GM15510 (cell line): ENCODE measurements around the gene IRS2.

ENCODE experiments used
- POLR2A ChIP-seq: IDR thresholded peaks from 3 replicates; pipeline ENCODE4 v1.6.1; 2011; ENCODE audit warnings: borderline replicate concordance; ENCODE audit not compliant: insufficient read length; ENCODE audit errors: extremely low read depth

IRS2 gene

DNA sequence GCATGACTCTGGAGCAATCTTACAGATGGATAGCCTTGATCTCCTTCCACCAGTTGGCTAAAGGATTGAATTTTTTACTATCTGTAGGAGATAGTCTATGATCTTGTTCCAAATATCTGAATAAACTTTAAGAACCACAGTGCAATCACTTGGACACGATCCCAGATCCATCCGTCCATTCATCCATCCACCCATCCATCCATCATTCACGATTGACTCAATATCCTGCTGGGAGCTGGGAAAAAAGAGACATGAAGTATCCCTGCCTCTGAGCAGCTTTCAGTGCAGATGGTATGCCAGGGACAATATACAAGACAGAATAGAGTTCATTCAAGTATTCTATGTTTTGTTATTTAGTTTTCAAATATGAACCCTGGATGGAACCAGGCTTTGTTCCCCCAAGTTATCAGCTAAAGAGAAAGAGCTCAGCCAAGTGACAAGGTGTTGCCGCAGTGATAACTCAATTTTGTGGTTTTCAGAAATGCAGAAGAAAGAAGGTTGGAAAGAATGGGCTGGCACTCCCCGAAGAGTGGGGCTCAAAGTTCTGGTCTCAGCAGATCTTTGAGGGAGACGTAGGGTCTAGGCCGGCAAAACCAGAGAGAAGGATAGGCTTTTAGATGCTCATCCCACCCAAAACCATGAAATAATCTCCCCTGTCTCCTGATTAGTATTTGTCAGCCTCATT is 66.3 kb downstream of the IRS2 start:
- TF ChIP-seq POLR2A, result no peak

DNA sequence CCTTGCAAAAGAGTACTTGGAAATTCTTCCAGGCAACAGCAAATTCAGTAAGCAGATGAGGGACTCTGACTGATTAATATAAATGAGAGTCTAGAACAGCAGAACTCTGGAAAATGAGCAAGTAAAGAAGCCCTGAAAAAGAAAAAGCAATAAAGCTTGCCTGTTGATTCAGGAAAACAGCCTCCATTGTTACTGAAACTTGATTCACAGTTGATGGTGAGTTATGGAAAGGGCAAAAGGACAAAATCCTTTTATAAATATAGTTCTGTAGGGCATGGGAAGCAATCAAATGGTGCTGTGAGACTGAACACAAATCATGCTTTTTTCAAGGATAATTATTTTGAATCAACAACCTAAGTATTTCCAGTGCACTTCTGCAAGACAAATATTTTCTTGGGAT is 67.7 kb downstream of the IRS2 start:
- no peak for TF ChIP-seq POLR2A

DNA sequence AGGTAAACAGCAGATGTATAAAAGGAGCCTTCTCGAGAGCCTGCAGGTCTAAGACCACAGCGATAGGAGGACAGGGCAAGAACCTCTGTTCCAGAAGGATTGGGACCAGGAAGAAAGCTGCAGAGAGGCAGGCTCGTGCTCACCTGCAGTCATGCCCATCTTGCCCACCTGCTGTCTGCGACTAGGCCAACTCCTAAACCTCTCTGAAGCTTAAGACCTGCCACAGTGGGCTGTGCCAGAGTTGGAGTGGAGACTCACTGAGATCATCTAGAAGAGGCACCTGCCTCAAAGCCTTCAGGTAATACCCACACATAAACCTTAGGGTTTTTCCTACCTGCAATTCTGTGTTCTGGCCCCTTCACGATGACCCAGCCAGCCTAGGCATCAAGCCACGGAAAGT is 68.7 kb downstream of the IRS2 start:
- no peak for TF ChIP-seq POLR2A

DNA sequence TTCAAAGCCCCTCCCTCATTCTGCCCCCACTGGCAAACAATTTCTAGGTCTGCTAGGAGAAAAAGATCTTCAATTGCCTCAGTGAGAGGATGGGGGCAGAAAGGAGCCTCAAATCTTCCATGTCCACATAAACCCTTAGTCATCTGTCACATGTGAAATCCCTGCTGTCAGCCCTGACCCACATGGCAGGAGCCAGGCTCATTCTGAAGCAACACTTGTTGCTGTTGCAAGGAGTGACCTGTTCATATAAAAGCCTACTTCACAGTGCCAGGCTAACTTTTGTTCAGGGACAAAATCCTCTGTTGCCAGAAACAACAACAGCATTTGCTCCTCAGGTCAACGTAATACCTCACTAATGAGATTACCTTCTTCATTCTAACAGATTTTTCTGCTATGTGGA is 70.5 kb downstream of the IRS2 start:
- TF ChIP-seq POLR2A, result no peak

DNA sequence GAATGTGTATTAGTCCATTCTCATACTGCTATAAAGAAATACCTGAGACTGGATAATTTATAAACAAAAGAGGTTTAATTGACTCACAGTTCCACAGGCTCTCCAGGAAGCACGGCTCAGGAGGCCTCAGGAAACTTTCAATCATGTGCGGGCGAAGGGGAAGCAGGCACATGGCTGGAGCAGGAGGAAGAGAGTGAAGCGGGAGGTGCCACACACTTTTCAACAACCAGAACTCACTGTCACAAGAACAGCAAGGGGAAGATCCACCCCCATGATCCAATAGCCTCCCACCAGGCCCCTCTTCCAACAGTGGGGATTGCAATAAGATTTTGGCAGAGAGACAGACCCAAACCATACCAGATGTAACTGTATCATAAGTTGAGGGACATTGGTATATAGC is 72.7 kb downstream of the IRS2 start:
- TF ChIP-seq POLR2A, result no peak

DNA sequence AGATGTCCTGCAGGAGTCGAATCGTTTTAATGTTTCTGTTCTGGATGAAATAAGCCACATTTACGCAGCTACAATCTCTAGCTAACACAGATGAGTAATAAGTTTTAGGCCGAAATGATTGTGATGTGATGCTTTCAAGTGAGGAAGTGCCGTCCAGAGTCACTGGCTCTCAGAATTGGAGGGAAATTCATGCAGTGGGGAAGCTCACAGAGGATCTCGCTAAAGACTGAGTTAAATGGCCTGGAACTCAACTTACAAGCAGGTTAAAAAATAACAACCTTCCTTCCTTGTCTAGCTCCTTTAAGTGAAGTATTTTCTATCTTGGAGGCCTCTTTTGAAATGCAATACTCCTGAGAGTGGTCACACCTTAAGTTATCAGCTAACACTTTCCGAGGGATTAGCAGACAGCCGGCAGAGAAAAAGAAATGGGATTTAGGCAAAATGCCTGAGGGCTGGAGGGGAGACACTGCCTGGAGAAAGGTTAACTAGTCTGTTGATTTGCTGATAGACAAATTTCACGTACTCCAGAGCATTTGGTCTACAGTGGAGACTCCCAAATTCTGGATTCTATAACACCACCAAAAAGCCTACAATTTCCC is 74.2 kb downstream of the IRS2 start:
- no peak for TF ChIP-seq POLR2A

DNA sequence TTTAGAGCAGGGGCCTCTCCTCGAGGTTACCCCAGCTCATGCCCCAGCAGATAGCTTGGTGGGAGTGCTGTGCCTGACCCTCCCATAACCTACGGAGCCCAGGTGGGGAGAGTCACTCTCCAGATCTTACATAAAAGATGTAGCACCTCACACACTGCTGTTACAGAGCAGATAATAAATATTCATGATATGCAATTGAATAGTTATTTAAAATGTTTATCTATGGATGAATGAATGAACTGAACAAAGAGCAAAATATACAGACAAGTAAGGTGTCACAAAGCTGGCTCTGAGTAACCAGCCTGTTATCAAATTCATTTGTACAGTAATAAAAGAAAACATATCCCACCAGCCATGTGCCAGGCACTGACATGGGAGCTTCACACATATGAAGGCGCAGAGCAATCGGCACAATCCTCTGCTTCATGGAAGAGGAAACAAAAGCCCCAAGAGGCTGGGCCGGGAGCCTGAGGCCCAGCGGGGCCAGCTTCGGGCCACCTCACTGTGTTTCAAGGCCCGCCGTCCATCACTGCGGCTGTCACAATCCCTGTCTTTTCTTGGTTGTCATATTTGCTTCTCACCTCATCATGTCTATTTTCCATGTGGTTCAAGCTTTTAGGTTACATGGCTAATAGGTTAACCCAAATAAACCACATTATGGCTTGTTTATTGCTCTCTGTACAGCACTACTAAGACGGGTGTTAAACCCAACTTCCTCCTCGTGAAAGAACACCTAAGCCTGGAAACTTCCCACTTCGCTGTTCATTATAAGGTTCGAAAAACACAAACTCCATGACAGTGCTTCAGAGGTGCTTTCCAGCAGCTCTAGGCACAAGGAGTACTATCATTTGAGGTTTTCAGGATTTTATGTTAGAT is 78.4 kb downstream of the IRS2 start:
- TF ChIP-seq POLR2A, result no peak

DNA sequence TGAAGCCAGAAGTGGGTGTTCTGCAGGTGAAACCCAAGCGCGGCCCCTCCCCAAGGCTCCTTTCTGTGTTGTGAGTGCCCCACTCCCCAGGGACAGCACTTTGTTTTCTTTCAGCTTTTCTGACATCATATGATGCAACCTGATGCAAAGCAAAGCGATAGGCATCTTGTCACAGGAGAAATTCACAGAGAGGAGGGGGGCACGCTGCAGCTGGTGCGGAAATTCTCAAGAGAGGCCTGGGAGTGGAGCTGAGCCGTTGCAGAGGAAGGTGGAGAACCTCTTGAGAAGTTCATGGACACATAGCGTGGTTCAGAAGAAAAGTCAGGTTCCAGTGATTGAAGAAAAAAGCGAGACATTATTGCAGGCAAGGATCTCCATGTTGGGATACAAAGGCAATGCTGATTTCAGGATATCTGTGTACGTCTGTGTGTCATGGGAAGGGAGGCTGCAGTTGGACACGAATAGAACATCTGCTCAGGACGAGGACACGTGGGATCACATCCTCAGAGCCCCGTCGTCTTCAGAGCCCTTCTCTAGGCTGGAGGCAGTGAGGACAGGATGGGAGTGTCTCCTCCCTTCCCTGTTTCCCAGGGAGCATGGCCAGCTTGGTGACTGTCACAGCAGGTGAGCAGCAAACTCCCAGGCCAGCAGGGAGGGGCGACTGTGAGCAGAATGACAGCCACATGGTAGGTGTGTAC is 79.2 kb downstream of the IRS2 start:
- no peak for TF ChIP-seq POLR2A

DNA sequence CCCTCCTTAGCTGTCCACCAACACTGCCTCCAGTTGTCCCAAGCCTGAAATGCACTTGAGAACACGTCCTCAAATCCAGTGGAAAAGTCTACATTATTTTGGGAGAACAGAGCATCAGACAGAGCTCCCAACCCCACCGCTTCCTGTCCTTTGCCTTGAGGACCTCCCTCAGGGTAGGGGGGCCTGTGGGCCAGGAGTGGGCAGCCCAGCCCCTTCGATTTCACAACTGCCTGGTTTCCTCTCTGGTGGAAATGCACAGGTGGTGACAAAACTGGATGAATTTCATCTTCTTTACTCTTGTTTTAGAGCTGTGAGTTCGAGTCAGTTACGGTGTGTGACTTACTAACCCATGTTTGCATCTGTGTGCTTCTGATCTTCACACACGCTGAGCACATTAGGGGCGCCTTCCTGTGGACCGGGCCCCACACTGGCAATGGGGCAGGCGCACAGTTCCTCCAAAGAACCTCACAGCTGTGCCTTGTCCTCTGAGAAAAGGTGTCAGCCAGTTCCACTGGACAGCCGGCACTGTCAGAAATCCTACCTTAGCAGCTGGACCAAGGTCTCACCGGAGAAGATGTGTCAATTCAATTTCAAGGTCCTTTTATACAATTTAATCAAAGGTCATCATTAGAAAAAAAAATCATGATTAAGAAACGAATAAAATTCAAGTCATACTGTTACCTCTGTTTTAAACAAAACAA is 80.2 kb downstream of the IRS2 start:
- no peak for TF ChIP-seq POLR2A

DNA sequence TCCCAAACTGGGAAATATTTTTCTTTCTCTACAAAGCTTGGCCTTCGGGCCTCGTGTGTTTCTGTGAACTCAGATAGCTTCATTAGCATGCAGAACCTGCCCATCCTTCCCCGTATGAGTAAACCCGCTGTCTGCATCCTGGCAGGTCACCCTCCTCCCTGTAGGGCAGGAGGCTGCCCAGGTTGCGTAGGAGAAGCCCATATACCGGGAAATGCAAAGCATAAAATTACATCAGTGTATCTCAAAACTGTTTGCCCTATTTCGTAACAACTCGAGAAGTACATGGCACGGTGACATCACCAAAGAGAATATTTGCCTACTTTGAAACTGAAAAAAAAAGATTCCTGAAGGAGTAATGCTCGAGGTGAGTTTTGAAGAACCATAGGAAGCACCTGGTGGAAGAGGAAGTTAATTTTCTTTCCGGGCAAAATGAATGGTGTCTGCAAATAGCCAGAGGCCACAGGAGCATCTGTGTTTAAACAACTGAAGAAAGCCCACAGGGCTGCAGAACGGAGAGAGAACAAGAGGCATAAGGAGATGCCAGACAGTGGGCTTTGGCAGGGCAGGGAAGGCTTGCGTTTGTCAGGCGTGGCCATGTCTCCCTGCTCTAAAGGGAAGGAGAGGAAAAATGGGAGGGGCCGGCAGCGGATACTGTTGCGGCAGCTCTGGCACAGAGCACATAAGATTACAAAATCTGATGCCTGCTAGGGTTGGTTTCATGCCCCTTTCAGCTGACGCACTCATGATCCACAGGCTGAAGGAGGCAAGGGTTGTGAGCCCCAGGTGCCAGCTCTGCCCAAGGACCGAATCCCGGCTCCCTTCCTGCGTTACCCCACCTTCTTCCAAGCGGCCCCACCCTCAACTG is 81.4 kb downstream of the IRS2 start:
- TF ChIP-seq POLR2A, result no peak

DNA sequence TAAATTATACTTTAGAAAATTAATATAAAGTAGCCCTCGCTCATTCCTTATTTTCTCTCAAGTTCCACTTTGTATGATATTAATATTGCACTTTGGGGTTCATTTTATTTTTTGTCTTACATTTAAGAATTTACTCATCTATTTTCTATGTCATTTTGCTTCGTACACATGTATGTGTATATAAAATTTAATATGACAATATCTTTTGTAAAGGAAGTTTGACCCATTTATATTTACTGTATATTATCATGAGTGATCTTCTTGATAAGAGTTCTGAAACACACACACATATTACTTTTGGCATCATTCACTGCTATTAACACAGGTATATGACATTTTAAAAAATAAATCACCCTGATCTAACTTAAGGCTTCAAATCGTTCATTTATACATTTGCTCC is 83.1 kb downstream of the IRS2 start:
- no peak for TF ChIP-seq POLR2A
